GM21723 (cell line): ENCODE measurements around the gene BMP2K.
A peak's percentile ranks its signal among the peaks of the same experiment; 100 is the strongest.

Experiments used
- ATAC-seq: cut with Tn5 transposase; IDR thresholded peaks from one replicate; pipeline ENCODE4 v1.9.1; 2021; ENCODE audit warnings: mild to moderate bottlenecking, moderate library complexity; ENCODE audit not compliant: unreplicated experiment

The BMP2K gene

GRCh38 chr4:78923464-78924312, 147.5 kb downstream of the BMP2K start:
- ATAC-seq, result peak; percentile 47

- ATAC-seq, result no peak
Measured at GRCh38 chr4:78926826-78927225, 150.7 kb downstream of the BMP2K start.

GRCh38 chr4:78928835-78929234, 152.7 kb downstream of the BMP2K start:
- ATAC-seq, result no peak

GRCh38 chr4:78930016-78930629, 154.0 kb downstream of the BMP2K start:
- no peak for ATAC-seq

- no peak for ATAC-seq
Measured at GRCh38 chr4:78936989-78937388, 160.8 kb downstream of the BMP2K start.

DNA sequence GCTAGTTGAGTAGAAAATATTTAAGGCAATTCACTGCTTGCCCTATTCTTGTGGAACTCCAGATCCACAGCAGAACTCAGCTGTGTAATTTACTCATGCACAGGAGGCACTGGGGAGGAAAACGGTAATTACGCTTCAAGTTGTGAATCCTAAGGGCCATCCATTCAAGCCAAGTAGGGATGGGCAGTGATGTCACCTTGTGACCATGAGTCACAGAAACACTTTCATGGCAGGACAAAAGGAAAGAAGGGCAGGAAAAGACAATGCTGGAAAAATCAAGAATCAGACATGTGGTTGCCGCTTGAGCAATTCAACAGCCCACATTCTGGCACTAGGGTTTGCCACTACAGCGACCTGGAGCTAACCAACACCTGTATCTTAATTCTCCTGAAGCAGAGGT, 161.7 kb downstream of the BMP2K start:
- ATAC-seq, result no peak

- no peak for ATAC-seq
Measured at GRCh38 chr4:78938474-78938867, 162.3 kb downstream of the BMP2K start.

DNA sequence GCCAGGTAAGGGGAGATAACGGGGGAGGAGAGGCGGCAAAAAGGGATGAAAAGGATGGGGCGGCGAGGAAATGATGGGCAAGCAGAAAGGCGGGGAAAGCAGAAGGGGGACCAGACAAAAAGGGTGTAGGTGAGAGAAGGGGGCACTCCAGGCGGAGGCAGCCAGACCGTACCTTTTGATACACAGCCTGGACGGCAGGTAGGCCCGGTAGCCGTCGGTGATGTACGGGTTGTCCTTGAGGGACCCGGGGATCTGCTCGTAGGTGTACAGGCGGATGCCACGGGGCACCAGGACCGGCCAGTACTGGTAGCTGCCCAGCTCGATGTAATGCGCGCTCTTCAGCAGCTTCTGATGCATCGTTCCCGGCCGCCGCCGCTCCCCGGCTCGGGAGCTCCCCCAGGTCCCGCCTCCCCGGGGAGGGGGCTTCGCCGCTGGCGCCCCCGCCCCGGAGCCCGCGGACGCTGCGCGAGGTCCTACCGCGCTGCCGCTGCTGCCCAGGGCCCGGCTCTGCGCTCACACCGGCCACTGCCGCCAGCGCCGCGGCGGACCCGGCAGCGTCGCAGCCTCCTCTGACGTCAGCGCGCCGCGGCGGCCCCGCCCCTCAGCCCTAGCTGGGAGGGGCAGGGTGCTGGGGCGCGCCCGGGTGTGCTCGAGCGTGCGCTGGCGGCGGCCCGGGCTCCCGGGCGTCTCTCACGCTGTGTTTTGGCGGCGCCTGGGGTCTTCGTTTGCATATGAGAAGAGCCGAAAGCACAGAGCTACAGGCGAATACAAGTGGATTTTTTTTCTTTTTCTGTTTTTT, 162.9 kb downstream of the BMP2K start, which contains the start of gene PAQR3:
PAQR3 (minus strand) TSS at position 571 of the 799 bp plus-strand sequence; CDS start at position 357, 214 bp downstream.
- ATAC-seq, result peak; percentile 99

- ATAC-seq, result peak; percentile 24
Measured at GRCh38 chr4:78939667-78940008, 163.5 kb downstream of the BMP2K start.

GRCh38 chr4:78940752-78941151, 164.6 kb downstream of the BMP2K start:
- no peak for ATAC-seq

GRCh38 chr4:78944381-78944780, 168.2 kb downstream of the BMP2K start:
- no peak for ATAC-seq

DNA sequence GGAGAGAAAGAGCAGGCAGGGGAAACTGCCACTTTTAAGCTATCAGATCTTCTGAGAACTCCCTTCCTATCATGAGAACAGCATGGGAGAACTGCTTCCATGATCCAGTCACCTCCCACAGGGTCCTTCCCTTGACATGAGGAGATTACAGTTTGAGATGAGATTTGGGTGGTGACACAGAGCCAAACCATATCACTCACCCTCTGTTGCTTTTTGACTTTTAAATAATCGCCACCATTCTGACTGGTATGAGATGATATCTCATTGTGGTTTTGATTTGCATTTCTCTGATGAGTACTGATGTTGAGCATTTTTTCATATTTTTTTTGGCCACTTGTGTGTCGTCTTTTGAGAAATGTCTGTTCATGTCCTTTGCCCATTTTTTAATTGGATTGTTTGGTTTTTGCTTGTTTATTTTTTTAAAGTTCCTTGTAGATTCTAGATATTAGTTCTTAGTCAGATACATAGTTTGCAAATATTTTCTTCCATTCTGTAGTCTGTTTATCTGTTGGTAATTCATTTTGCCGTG, 169.6 kb downstream of the BMP2K start:
- ATAC-seq, result no peak

- ATAC-seq, result no peak
Measured at GRCh38 chr4:78949735-78950134, 173.6 kb downstream of the BMP2K start.

- peak; percentile 78 for ATAC-seq
Measured at GRCh38 chr4:78951862-78952472, 175.8 kb downstream of the BMP2K start.

DNA sequence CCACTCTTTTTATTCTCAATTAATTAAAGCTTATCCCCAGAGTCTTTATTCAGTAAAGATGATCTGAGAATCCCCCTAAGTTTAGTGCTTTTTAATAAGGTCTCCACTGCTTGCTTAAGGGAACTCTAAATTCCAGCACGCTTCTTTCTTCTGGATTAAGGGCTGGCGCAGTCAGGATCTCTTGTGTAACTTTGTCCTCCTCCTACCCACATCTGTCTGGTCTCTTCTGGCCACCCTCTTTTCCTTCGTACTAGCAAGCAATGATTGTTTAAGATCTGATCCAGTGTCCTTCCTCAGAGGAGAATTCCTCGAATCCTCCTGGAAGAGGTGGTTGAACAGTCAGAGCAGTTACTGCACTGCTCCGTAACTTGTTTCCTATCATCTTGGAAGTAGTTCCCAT, 177.1 kb downstream of the BMP2K start:
- no peak for ATAC-seq

GRCh38 chr4:78953769-78954666, 177.9 kb downstream of the BMP2K start:
- no peak for ATAC-seq

GRCh38 chr4:78956975-78957374, 180.8 kb downstream of the BMP2K start:
- no peak for ATAC-seq

- no peak for ATAC-seq
Measured at GRCh38 chr4:78960926-78961325, 184.8 kb downstream of the BMP2K start.
